ENCODE results near the gene PTGES3L. TPM values are rescaled to one million over a fixed set of nuclear protein-coding genes. Genes with fewer than 3 reads are reported as not detected.
A peak's percentile ranks its signal among the peaks of the same experiment; 100 is the strongest.

PTGES3L gene
- total RNA-seq, 1 experiment from 2014 or later, result 1.7 TPM

DNA sequence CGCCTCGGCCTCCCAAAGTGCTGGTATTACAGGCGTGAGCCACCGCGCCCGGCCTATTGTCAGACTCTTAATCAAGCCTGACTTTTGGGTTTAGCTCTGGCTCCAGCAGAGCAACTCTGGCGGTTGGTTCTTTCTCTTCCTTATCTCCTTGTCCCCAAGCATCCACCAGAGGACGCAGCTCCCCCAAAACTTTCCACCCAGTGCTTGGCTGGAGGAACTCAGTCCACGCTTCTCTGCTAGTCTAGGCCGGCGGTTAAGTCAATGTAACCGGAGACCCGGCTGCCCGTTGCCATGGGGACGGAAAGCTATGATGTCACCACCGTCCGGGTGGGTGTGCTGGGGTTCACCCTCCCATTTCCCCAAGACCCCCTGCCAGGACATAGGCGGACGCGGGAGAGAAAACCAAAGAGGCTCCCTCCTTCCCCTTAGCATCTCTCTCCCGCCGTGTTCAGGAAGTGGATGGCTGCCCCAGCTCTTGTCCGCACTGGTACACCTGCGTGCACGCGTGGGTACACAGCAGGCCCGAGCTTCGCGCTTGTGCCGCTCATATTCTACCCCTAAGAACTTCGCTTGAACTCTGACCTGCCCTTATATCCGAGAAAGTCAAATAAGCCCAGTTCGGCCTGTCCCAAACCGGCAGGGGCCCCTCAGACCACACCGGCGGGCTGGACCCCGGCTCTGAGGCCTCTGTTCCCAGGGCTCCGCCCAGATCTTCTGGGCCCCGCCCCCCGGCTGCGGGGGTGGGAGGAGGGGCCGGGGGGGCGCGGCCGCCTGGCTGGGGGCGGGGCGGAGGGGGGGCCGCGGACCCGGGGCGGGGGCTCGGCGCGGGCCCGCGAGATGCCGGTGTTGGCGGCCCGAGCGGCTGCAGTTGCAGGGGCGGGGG is 44.8 kb upstream of the PTGES3L start, which contains the start of gene RND2:
Gene RND2, plus strand, starts transcription at position 825 of the 883 bp plus-strand sequence. CDS start 117 bp downstream, outside the sequence.
- H2AFZ ChIP-seq (ENCODE audit: low read depth, low read length, poor library complexity, severe bottlenecking), result no peak within 1 kb of the TSS

More for the DNA sequence above, 44.8 kb upstream of the PTGES3L start, which contains the start of gene RND2:
- Histone ChIP-seq H3K27ac (ENCODE audit: low read depth, low read length) (peak within 1 kb of the TSS; percentile 63), H3K4me2 (ENCODE audit: low read length) (peak within 1 kb of the TSS; percentile 99), H3K79me2 (ENCODE audit: insufficient read depth, low read length) (peaks cover 8% of the 10 kb centered on the region; the same call in 1 of the 2 replicates), H3K9me2 (ENCODE audit: insufficient read depth) (no peaks in the 10 kb centered on the region), H3K4me3 (replicated peaks in 1 of 2; ENCODE audit: low read depth in 1 of 2, low read length in 2 of 2) (peak within 1 kb of the TSS; percentile 45 to 61), H3K9me3 (ENCODE audit: control insufficient read depth in 1 of 2, insufficient read depth in 1 of 2, low read depth in 1 of 2, low read length in 2 of 2) (no peaks in the 10 kb centered on the region), H3K27me3 (ENCODE audit: insufficient read depth, low read length) (no peaks in the 10 kb centered on the region), H3K4me1 (ENCODE audit: control insufficient read depth in 1 of 2, insufficient read depth in 2 of 2, low read length in 2 of 2) (peaks cover 9 to 38% of the 10 kb centered on the region in 2 experiments; a peak in 3 of 4 replicates), H4K20me1 (ENCODE audit: insufficient read depth) (no peaks in the 10 kb centered on the region), H3K9ac (ENCODE audit: low read length) (peak within 1 kb of the TSS; percentile 68), H3K36me3 (ENCODE audit: control insufficient read depth in 1 of 2, insufficient read depth in 2 of 2, low read length in 2 of 2) (no peaks in the 10 kb centered on the region)
- intact Hi-C loops (cut with micrococcal nuclease), result loop anchor here (2.0 to 5.0 kb wide), 2 partner anchors 100 to 363 kb away; partner anchors contain the start of gene BRCA1
- no TSS peak for BruUV-seq (replicated peaks)
- CTCF ChIA-PET, result interaction anchor here (0.7 to 1.8 kb wide), 11 partner anchors 12 to 459 kb away, joined by 3 to 12 read pairs (median 4); partner anchors contain the start of genes DHX8, NBR1 and RPL27
- ATAC-seq (peak; percentile 72), DNase-seq (ENCODE audit: low read depth, low spot score) (peak; percentile 91)
- RAD21 ChIA-PET (ENCODE audit: low non-redundant PET in 1 of 2, low total read pairs in 2 of 2, uncharacterized antibody in 2 of 2, unreplicated experiment in 2 of 2), result interaction anchor here in 1 of 2 experiments (1.2 kb wide), 1 partner anchor 27 kb away, joined by 3 read pairs; the partner anchor contains the start of gene RPL27
- TF ChIP-seq RAD21 (IDR thresholded peaks at IDR 0.05; ENCODE audit: low read depth), result peak; percentile 87
- no peak for TF ChIP-seq SRF (IDR thresholded peaks at IDR 0.05; ENCODE audit: low read depth)
- TF ChIP-seq, protein P1, sequence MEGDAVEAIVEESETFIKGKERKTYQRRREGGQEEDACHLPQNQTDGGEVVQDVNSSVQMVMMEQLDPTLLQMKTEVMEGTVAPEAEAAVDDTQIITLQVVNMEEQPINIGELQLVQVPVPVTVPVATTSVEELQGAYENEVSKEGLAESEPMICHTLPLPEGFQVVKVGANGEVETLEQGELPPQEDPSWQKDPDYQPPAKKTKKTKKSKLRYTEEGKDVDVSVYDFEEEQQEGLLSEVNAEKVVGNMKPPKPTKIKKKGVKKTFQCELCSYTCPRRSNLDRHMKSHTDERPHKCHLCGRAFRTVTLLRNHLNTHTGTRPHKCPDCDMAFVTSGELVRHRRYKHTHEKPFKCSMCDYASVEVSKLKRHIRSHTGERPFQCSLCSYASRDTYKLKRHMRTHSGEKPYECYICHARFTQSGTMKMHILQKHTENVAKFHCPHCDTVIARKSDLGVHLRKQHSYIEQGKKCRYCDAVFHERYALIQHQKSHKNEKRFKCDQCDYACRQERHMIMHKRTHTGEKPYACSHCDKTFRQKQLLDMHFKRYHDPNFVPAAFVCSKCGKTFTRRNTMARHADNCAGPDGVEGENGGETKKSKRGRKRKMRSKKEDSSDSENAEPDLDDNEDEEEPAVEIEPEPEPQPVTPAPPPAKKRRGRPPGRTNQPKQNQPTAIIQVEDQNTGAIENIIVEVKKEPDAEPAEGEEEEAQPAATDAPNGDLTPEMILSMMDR (IDR thresholded peaks at IDR 0.05 in 2 of 3, conservative IDR thresholded peaks at IDR 0.05 in 1 of 3; ENCODE audit: borderline replicate concordance in 1 of 3, insufficient read depth in 1 of 3, low read depth in 2 of 3, low read length in 2 of 3), result peak in 2 of 3 experiments; percentile 63 to 75; a peak in 5 of 6 replicates
- TF ChIP-seq SIN3A (IDR thresholded peaks at IDR 0.05; ENCODE audit: low read depth), result no peak; the same call in 1 of the 2 replicates
- TF ChIP-seq EGR1 (IDR thresholded peaks at IDR 0.05; ENCODE audit: low read depth), result peak; percentile 85
- TF ChIP-seq ZNF274 (IDR thresholded peaks at IDR 0.05; ENCODE audit: low read depth, low read length), result no peak
- peak; percentile 57 for TF ChIP-seq POLR2AphosphoS5 (IDR thresholded peaks at IDR 0.05; ENCODE audit: low read depth, low read length)
- no peak for TF ChIP-seq ELF1 (IDR thresholded peaks at IDR 0.05; ENCODE audit: borderline replicate concordance, low read depth)
- peak; percentile 46; the same call in 1 of the 2 replicates for TF ChIP-seq ZFX (IDR thresholded peaks at IDR 0.05)
- TF ChIP-seq, protein P2, sequence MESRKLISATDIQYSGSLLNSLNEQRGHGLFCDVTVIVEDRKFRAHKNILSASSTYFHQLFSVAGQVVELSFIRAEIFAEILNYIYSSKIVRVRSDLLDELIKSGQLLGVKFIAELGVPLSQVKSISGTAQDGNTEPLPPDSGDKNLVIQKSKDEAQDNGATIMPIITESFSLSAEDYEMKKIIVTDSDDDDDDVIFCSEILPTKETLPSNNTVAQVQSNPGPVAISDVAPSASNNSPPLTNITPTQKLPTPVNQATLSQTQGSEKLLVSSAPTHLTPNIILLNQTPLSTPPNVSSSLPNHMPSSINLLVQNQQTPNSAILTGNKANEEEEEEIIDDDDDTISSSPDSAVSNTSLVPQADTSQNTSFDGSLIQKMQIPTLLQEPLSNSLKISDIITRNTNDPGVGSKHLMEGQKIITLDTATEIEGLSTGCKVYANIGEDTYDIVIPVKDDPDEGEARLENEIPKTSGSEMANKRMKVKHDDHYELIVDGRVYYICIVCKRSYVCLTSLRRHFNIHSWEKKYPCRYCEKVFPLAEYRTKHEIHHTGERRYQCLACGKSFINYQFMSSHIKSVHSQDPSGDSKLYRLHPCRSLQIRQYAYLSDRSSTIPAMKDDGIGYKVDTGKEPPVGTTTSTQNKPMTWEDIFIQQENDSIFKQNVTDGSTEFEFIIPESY (IDR thresholded peaks at IDR 0.05; ENCODE audit: extremely low read depth, insufficient replicate concordance, low read length), result no peak
- no peak for TF ChIP-seq EZH2 (IDR thresholded peaks at IDR 0.05)
- TF ChIP-seq SP1 (IDR thresholded peaks at IDR 0.05; ENCODE audit: low read depth), result 0 out of 2 replicates have a peak, but pooled peaks have one; percentile 7
- TF ChIP-seq, protein P3, sequence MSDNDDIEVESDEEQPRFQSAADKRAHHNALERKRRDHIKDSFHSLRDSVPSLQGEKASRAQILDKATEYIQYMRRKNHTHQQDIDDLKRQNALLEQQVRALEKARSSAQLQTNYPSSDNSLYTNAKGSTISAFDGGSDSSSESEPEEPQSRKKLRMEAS (IDR thresholded peaks at IDR 0.05), result peak; percentile 68
- peak; percentile 15 for TF ChIP-seq TCF7L2 (IDR thresholded peaks at IDR 0.05; ENCODE audit: borderline replicate concordance, extremely low read depth, insufficient read depth, insufficient read length)
- TF ChIP-seq YY1 (IDR thresholded peaks at IDR 0.05; ENCODE audit: extremely low read depth, insufficient replicate concordance, low read depth, low read length), result peak; percentile 22
- POLR2A ChIA-PET, result interaction anchor here (0.8 to 3.9 kb wide), 9 partner anchors 10 to 343 kb away, joined by 3 to 30 read pairs (median 5); partner anchors contain the start of genes BRCA1, RPL27 and TMEM106A

All from HCT116 (cell line).